Heart right ventricle (tissue), 16 donors: ENCODE results near the gene CAMK2A. TPM values are rescaled to one million over a fixed set of nuclear protein-coding genes. Genes with fewer than 3 reads are reported as not detected.

ENCODE experiments used
- ATAC-seq, 8 donors: fragments of 200-7000 bp; cut with Tn5 transposase; one replicate each; pipeline ENCODE4 v1.9.1; 2020; ENCODE audit warnings: mild to moderate bottlenecking in 8 of 8, moderate library complexity in 8 of 8, moderate number of reproducible peaks in 1 of 8
- DNase-seq, 2 donors: peaks; one replicate each; pipeline ENCODE4 v3.0.0-alpha.2; 2020
- H3K27ac ChIP-seq, 10 donors: fragments of 200-600 bp; sonication (generic) in 2 of 10; one replicate each; pipeline versions ENCODE4 v1.5.0 to v1.8.0; 2020 to 2022; ENCODE audit warnings: mild to moderate bottlenecking in 3 of 10
- H3K27me3 ChIP-seq, 7 donors: fragments of 200-600 bp; one replicate each; pipeline ENCODE4 v1.8.0; 2021 to 2022; ENCODE audit warnings: mild to moderate bottlenecking in 2 of 7
- H3K36me3 ChIP-seq, 9 donors: fragments of 200-600 bp; sonication (generic) in 1 of 9; one replicate each; pipeline versions ENCODE4 v1.5.0 to v1.8.0; 2020 to 2022; ENCODE audit warnings: mild to moderate bottlenecking in 2 of 9
- H3K4me1 ChIP-seq, 9 donors: fragments of 200-600 bp; sonication (generic) in 1 of 9; one replicate each; pipeline versions ENCODE4 v1.5.0 to v1.8.0; 2020 to 2022; ENCODE audit warnings: mild to moderate bottlenecking in 4 of 9
- H3K4me3 ChIP-seq, 10 donors: fragments of 200-600 bp; sonication (generic) in 2 of 10; one replicate each; pipeline versions ENCODE4 v1.5.0 to v1.8.0; 2020 to 2022; ENCODE audit warnings: mild to moderate bottlenecking in 7 of 10, moderate library complexity in 2 of 10
- H3K9me3 ChIP-seq, 11 donors: fragments of 200-600 bp in 10 of 11; sonication (generic) in 2 of 11; one replicate each; pipeline versions ENCODE4 v1.5.0 to v1.8.0; 2013 to 2022; ENCODE audit warnings: mild to moderate bottlenecking in 2 of 11, control low read depth in 1 of 11, moderate library complexity in 1 of 11
- WGBS, 2 donors: extraction: QIAGEN DNeasy Blood & Tissue Kit; methylation state at CpG; one replicate each; pipeline ENCODE4 v1.1.7; 2013; ENCODE audit warnings: inconsistent platforms in 1 of 2; 5-methylcytosine and 5-hydroxymethylcytosine counted together
- intact Hi-C, 10 donors: fragments of 100-400 bp; cut with DNase I; formaldehyde crosslinking; loops; one replicate each; pipeline versions ENCODE4 v1.11.1 to v1.14.2; 2022
- polyA plus RNA-seq, 2 donors: library from polyadenylated mRNA; stranded (reverse); fragments of 200-250 nt; gene quantifications; one replicate each; pipeline ENCODE4 v1.2.3, GENCODE V29; 2013
- total RNA-seq, 10 donors: library from RNA; stranded (reverse); fragmentation: NEBNext Ultra II Directional in 3 of 10; extraction: Animal tissue kit (Norgen Biotek cat#: 25700) in 3 of 10; gene quantifications; one replicate each; pipeline versions ENCODE4 v1.2.1 to v1.2.4, GENCODE V29; 2021 to 2023
- TF ChIP-seq, protein P1 (sequence below), 9 donors: fragments of 200-600 bp; sonication (generic) in 2 of 9; IDR thresholded peaks; one replicate each; pipeline versions ENCODE4 v1.5.0 to v1.8.0; 2021 to 2022; ENCODE audit warnings: antibody characterized with exemption in 9 of 9, mild to moderate bottlenecking in 5 of 9, moderate library complexity in 1 of 9
- donor health status: Arrhythmogenic right ventricular cardiomyopathy.
- donor health status: ischemic (EF 13 %, LVEDD 7.1; RV severe dilation, severe dysfunction).
- donor health status: healthy with polysubstance abuse.
- donor health status: DM: no; HTN: yes; CAD: no.
- donor health status: DM: no; HTN: no; CAD: no.
- donor health status: ischemic (EF 25% LVEDD 6.9; RV normal size, moderate dysfunction).
- donor health status: ischemic (EF 25% LVEDD 5.7; RV mildly dilated, moderate dysfunction).
- donor health status: healthy.
- donor health status: DM: yes; HTN: yes; CAD: no.
- donor health status: Ischemic cardiomyopathy.
- donor health status: ischemic (EF 35%, LVEDD 5.7; RV mildly dilated, moderate dysfunction).
- donor health status: nonischemic (EF 11% LVEDD 7.7; RV severe dilation, severe dysfunction).
- donor health status: DM: yes; HTN: yes; CAD: no.
- donor health status: PGD.
- donor health status: ischemic (EF 29% LVEDD 5.4; RV normal size, mild dysfunction).
- donor health status: nonischemic (EF 23%, LVEDD 6.1; RV moderate dilation, normal function).

Gene CAMK2A
- total and polyA plus RNA-seq, 12 donors, result 1.2 to 25.7 (median 17.9) TPM

DNA sequence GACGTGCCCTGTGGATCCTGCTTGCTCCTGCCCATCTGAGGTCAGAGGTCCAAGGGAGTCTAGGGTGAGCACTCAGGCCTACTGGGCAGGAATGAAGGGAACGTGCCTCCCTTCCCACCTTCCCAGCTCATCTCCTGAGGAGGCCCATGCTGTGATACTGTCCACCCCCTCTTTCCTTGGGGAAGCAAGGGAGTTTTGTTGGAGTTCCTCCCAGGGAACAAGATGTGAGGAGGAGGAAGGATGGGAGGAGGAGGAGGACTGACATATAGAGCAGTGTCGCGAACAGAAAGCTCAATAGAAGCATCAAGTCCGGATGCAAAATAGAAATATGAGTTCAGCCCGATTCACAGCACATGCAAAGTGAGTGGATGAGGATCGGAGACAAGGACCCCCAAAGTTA is 58.7 kb downstream of the CAMK2A start:
- H3K9me3 ChIP-seq, result no peaks in the 10 kb centered on the region
- no peaks in the 10 kb centered on the region for H3K27me3 ChIP-seq
- WGBS, 2 donors, result 78 to 84% methylated on average over 7 of the region's 7 CpGs
- peaks cover 0 to 4% (median 0%) of the 10 kb centered on the region in 9 donors for H3K36me3 ChIP-seq
- no peak for DNase-seq
- peaks cover 0 to 14% (median 0%) of the 10 kb centered on the region in 9 donors for H3K4me1 ChIP-seq
- ATAC-seq, result no peak
- TF ChIP-seq, protein P1, sequence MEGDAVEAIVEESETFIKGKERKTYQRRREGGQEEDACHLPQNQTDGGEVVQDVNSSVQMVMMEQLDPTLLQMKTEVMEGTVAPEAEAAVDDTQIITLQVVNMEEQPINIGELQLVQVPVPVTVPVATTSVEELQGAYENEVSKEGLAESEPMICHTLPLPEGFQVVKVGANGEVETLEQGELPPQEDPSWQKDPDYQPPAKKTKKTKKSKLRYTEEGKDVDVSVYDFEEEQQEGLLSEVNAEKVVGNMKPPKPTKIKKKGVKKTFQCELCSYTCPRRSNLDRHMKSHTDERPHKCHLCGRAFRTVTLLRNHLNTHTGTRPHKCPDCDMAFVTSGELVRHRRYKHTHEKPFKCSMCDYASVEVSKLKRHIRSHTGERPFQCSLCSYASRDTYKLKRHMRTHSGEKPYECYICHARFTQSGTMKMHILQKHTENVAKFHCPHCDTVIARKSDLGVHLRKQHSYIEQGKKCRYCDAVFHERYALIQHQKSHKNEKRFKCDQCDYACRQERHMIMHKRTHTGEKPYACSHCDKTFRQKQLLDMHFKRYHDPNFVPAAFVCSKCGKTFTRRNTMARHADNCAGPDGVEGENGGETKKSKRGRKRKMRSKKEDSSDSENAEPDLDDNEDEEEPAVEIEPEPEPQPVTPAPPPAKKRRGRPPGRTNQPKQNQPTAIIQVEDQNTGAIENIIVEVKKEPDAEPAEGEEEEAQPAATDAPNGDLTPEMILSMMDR (IDR thresholded peaks at IDR 0.05), result no peak
- intact Hi-C loops, result no loop called here
- H3K27ac ChIP-seq, result no peak overlapping the region
- no peak overlapping the region for H3K4me3 ChIP-seq

DNA sequence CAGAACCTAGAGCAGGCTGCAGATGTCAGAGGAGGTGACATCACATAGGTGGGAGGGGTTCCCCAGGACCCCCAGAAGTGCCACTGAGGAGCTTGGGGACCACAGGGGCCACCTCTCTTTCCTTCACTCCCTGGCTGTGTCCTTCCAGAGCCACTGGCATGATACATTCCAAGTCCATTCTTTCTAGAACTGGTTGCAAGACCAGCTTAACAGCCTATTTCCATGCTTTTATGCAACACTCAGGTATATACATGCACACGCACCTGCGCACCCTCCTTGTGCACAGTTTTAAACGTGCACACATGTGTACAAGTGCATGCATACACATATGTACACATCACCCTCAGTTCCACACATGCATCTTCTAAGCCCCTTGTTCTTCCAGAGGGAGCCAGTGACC is 60.0 kb downstream of the CAMK2A start:
- Histone ChIP-seq H3K27ac (no peak overlapping the region), H3K4me1 (peaks cover 0 to 8% (median 0%) of the 10 kb centered on the region in 9 donors), H3K36me3 (peaks cover 0 to 4% (median 0%) of the 10 kb centered on the region in 9 donors), H3K9me3 (no peaks in the 10 kb centered on the region), H3K27me3 (no peaks in the 10 kb centered on the region), H3K4me3 (no peak overlapping the region)
- 74 to 87% methylated on average over 3 of the region's 3 CpGs for WGBS, 2 donors
- TF ChIP-seq, protein P1 (IDR thresholded peaks at IDR 0.05), result no peak
- ATAC-seq, result no peak
- intact Hi-C loops, result no loop called here
- DNase-seq, result no peak

DNA sequence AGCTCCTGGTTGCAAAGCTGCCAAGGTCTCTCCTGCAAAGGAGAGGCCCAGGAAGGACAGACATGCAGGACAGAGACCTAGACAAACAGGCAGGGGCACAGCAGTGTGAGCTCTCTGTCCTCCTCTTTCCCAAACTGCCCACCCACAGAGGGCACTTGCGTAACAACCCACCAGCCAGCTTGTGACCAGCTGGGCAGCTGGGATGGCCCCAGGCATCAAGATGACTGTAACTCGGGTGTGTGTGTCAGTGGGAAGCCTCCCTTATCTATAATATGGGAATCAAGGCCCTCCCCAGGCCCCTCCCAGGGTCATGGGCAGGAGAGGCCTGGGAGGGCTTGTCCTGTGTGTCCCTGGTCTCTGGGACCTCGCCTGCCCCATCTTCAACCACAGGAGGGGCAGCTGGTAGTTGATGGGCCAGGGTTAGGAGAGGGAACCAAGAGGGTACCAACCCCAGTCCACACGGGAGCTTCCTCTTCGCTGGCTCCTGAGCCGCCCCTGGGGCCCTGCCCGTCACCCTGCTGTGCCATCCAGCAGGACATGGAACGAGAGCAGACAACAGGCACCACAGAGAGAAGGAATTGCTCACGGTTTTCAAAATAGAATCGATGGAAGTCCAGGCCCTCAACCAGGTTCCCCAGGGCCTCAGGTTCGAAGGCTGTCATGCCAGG is 61.8 kb downstream of the CAMK2A start:
- H3K27ac ChIP-seq, result no peak overlapping the region
- no peaks in the 10 kb centered on the region for H3K9me3 ChIP-seq
- TF ChIP-seq, protein P1 (IDR thresholded peaks at IDR 0.05), result no peak
- WGBS, 2 donors, result 78 to 79% methylated on average over 11 of the region's 11 CpGs
- ATAC-seq (no peak), DNase-seq (no peak)
- no peaks in the 10 kb centered on the region for H3K4me1 ChIP-seq
- no peaks in the 10 kb centered on the region for H3K27me3 ChIP-seq
- no peak overlapping the region for H3K4me3 ChIP-seq
- no peaks in the 10 kb centered on the region for H3K36me3 ChIP-seq
- intact Hi-C loops, result no loop called here

GRCh38 chr5:150227036-150227435 is 62.5 kb downstream of the CAMK2A start:
- H3K4me1 ChIP-seq, result no peaks in the 10 kb centered on the region
- H3K27ac ChIP-seq, result no peak overlapping the region
- H3K36me3 ChIP-seq, result no peaks in the 10 kb centered on the region
- ATAC-seq (no peak), DNase-seq (no peak)
- H3K9me3 ChIP-seq, result no peaks in the 10 kb centered on the region
- H3K4me3 ChIP-seq, result no peak overlapping the region
- 97 to 99% methylated on average over 5 of the region's 5 CpGs for WGBS, 2 donors
- no peaks in the 10 kb centered on the region for H3K27me3 ChIP-seq
- TF ChIP-seq, protein P1 (IDR thresholded peaks at IDR 0.05), result no peak
- intact Hi-C loops, result no loop called here
